GM19468 (cell line): ENCODE data around the gene ZDHHC17.
"Not testable (repeated sequence)": the region's sequence is repeated elsewhere in the genome, so short reads cannot be mapped to it uniquely, and the experiment has no call there.

ENCODE experiments used
- ATAC-seq: cut with Tn5 transposase; IDR thresholded peaks from one replicate; pipeline ENCODE4 v1.9.1; 2021; ENCODE audit warnings: mild to moderate bottlenecking, moderate library complexity, moderate number of reproducible peaks; ENCODE audit not compliant: unreplicated experiment; ENCODE audit errors: extremely low read depth

ZDHHC17 gene

DNA sequence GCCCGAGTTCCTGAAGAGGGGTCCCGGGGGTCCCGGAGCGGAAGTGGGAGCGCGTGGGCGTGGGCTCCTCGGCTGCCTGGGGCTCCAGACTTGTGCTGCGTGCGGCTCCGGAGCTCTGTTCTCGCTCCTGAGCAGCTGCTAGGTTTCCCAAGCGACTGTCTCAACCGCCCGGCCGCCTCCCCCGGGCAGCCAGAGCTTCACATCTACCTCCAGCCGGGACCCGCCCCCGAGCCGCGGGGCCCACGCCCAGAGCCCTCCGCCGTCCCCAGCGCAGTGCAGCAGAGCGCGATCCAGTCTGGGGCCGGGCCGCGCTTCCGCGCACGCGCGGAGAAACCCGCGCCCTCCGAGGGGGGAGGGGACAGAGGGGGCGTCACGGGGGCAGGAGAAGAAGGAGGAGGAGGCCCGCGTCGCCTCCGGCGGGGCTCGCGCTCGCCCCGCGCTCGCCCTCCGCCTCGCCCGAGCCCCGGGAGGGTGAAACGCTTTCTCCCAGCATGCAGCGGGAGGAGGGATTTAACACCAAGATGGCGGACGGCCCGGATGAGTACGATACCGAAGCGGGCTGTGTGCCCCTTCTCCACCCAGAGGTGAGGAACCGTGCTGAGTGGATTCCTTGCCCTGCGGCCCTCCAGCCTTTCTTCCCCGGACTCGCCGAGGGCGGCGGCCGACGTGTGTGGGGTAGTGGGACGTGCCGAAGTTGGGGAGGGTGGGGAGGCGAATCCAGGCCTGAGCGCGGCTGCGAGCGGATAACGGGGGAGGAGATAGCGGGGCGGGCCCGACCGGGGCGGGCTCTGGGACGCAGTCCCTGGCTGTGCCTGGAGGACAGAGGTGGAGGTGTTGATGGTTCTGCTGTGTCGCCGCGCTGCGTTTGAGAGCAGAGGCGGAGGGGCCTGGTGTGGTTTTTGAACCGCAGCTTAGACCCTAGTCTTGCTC, at the start of gene ZDHHC17:
ZDHHC17 (plus strand) TSS at position 370 of the 930 bp plus-strand sequence; CDS start at position 492, 122 bp downstream.
- peak; percentile 93 for ATAC-seq

DNA sequence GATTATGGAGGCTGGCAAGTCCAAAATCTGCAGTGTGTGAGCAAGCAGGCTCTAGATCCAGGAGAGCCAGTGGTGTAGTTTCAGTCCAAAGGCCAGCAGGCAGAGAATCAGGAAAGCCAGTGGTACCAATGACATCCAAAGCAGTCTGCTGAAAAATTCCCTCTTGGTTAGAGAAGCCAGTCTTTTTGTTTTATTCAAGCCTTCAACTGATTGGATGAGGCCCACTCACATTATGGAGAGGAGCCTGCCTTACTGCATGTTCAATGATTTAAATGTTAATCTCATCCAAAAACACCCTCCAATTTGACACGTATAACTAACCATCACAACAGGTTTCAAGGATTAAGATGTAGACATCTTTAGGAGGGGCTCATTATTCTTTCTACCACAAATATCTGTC, 49.5 kb upstream of the ZDHHC17 start:
- no peak for ATAC-seq

GRCh38 chr12:76714861-76715260, 49.1 kb upstream of the ZDHHC17 start:
- ATAC-seq, result no peak

GRCh38 chr12:76715332-76715731, 48.6 kb upstream of the ZDHHC17 start:
- no peak for ATAC-seq

DNA sequence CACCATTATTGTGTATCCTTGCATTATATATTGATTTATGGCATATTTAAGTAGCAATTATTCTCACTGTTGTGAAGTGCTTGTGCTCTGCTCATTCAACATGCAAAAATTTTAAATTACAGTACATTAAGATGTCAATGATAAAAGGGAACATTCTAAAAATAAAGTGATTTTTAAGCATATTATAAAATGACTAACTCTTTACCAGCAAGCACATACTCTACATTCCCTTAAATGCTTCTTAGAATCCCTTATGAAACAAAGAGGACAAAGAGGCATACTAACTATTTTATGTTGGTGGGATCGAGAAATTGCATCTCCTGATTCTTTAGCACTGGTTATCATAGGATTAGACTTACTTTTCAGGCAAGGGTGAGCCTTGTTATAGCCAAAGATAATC, 46.6 kb upstream of the ZDHHC17 start:
- ATAC-seq, result no peak

GRCh38 chr12:76719171-76720041, 44.5 kb upstream of the ZDHHC17 start:
- no peak for ATAC-seq

DNA sequence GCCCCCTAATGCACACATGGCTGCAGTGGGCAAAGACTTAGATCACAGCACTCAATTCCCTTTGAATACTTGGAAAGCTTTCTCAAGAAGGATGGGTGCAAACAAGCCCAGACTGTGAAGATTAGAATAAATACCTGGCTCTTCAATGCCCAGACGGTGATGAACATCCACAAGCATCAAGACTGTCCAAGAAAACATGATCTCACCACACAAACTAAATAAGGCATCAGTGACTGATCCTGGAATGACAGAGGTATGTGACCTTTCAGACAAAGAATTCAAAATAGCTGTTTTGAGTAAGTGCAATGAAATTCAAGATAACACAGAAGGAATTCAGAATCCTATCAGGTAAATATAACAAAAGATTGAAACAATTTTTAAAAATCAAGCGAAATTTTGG, 43.8 kb upstream of the ZDHHC17 start:
- ATAC-seq, result no peak

DNA sequence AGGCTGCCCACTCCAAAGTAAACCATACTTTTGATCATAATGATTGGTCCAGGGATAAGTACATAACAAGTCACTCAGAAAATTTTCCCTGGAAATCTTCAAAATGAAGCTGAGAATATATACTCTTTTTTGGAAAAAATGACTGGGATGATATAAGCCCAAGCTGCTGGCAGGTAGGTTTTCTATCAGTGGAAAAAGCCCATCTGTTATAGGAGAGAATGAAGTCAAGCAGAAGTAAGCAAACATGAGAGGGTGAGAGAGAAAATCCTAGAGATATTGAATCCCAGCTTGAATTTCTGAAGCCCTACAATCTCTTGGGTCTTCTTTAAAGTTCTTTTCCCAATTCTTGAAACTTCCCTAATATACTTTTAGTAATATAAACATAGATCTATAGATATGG, 37.3 kb upstream of the ZDHHC17 start:
- ATAC-seq, result no peak

DNA sequence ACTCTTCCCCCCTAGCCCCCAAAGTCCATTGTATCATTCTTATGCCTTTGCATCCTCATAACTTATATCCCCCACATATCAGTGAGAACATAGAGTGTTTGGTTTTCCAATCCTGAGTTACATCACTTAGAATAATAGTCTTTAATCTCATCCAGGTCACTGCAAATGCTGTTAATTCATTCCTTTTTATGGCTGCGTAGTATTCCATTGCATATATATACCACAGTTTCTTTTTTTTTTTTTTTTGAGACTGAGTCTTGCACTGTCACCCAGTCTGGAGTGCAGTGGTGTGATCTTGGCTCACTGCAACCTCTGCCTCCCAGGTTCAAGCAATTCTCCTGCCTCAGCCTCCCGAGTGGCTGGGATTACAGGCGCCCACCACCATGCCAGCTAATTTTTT, 31.7 kb upstream of the ZDHHC17 start:
- not testable (repeated sequence) for ATAC-seq

DNA sequence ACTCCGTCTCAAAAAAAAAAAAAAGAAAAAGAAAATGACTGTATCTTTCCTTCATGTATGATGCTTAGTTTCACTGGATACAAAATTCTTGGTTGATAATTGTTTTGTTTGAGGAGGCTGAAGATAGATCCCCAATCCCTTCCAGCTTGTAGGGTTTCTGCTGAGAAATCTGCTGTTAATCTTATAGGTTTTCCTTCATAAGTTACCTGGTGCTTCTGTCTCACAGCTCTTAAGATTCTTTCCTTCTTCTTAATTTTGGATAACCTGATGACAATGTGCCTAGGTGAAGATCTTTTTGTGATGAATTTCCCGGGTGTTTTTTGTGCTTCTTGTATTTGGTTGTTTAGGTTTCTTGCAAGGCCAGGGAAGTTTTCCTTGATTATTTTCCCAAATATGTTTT, 26.2 kb upstream of the ZDHHC17 start:
- ATAC-seq, result not testable (repeated sequence)

- no peak for ATAC-seq
Observed at GRCh38 chr12:76738824-76739579, 24.9 kb upstream of the ZDHHC17 start.

DNA sequence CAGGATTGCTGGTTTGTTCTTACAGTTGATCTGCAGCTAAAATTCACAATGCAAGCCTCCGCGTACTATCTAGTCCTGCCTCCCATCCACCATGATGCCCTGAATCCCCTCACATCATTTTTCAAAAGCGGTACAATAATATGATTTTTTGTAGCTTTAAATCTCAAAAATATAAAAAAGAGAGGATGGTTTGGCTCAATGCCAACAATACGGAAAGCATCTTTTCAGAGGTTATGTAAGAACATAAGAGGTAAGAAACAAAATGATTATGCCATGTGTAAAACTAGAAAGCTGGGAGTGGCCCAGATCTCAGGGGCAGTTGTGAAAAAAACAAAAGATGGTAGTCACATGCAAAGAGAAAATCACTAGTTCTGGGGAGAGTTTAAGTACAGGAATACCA, 24.0 kb upstream of the ZDHHC17 start:
- ATAC-seq, result no peak

DNA sequence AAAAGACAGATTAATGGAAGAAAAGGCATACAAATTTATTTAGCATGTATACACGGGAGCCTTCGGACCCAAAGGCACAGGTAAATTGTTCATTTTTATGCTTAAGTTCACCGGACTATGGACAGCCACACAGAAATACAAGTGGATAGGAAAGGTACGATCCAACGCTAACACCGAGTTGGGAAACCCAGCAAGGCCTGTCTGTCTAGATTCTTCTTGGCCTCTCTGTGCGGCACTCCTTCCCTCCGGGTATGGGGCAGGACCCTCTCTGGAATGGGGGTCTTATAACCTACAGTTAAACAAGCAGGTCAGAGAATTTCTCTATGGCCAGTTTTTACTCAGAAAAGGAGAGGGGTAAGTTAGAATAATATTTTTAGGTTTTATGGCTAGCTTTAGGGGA, 23.4 kb upstream of the ZDHHC17 start:
- no peak for ATAC-seq

- ATAC-seq, result no peak
Observed at GRCh38 chr12:76745343-76745742, 18.6 kb upstream of the ZDHHC17 start.

- no peak for ATAC-seq
Observed at GRCh38 chr12:76746516-76746915, 17.4 kb upstream of the ZDHHC17 start.

GRCh38 chr12:76747245-76747644, 16.7 kb upstream of the ZDHHC17 start:
- no peak for ATAC-seq

GRCh38 chr12:76755829-76756379, 8.0 kb upstream of the ZDHHC17 start:
- no peak for ATAC-seq

DNA sequence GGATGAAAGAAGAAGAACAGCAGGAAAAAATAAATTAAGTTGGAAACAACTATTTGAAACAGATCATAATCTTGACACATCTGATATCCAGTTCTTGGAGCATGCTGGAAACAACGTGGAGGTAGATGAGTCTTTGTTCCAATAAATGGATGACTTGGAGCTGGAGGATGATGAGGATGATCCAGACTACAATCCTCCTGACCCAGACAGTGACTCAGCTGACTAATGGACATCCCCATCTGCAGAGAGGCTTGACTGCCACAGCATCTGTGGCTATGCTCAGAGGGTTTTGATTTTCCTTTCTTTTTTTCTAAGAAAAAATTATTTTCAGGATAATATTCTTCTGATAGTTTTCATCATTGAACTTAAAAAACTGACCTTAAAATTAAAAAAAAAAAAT, 6.2 kb upstream of the ZDHHC17 start:
- ATAC-seq, result no peak

DNA sequence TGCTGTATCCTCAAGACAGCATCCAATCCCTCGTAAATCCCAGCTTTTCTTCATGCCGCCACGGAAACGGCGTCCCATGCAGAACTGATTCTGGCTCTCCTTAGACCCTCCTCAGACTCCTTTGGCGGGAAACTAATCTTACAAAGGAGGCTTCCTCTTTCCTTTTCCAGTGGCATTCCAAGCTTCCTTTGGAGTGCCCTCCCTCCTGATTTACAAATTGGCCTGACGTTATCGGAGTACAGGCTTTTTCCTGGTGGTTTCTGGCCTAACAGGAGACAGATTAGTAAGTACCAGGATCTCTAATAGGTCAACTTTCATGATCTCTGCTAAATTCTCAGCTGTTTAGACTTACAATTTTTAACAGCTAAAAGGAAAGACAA, 1.3 kb upstream of the ZDHHC17 start:
- ATAC-seq, result no peak

DNA sequence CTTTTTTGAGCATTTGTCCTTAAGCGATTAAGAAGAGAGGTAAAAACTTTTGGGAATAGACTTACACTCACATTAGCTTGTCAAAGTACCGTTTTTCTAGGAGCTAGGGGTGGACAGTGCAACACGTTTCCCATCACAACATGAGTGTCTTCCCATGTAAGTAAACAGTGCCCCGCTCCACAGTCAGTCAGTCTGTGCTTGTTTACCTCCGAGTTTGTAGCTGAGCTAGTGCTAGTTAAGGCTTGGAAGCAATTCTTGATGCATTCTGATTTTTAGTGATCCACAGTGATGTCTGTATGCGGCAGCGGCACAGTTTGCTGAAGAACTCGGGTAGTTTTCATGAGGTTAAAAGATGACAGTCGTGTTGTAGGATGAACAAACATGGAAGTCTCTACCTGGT, 941 bp downstream of the ZDHHC17 start:
- ATAC-seq, result no peak
